ENCODE data around the gene MTCH1. TPM values are rescaled to one million over a fixed set of nuclear protein-coding genes. Genes with fewer than 3 reads are reported as not detected.

Gene MTCH1
- total RNA-seq, 2 experiments from 2014 or later = 231 to 239 TPM

DNA sequence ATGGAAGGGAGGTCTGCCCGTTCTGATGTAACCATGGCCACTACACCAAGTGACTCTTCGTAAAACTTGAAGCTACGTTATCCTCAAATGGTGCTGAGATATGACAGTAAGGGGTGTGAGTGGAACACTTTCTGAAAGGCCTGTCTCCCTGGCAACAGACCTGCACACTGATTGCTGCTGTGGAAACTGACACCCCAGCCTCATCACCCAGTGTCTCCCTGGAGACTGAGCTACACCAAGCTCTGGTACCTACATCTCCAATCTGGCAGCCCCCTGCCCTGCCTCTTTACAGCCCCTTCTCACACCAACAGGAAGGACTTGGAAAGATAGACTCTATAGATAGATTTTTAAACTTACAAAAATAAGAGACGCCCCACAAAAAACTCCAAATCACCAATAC is 18.2 kb downstream of the MTCH1 start:
- ChIA-PET POLR2A (interaction anchor here (3.1 kb wide), 1 partner anchor 12 kb away, joined by 19 read pairs; the partner anchor contains the start of gene PI16), CTCF (no interaction called here)
- Histone ChIP-seq H3K4me1 (ENCODE audit: insufficient read depth, low read length) (peaks cover 25% of the 10 kb centered on the region), H3K27ac (ENCODE audit: low read depth in 1 of 2, low read length in 2 of 2) (no peak overlapping the region), H3K9me3 (ENCODE audit: control insufficient read depth in 1 of 2, insufficient read depth in 1 of 2, low read length in 2 of 2) (no peaks in the 10 kb centered on the region), H3K36me3 (ENCODE audit: insufficient read depth, low read length) (peaks cover 56% of the 10 kb centered on the region), H3K4me3 (ENCODE audit: low read length) (no peak overlapping the region), H3K27me3 (ENCODE audit: control insufficient read depth in 1 of 2, insufficient read depth in 2 of 2, low read length in 2 of 2) (no peaks in the 10 kb centered on the region)
- H3K27ac Mint-ChIP-seq = no peak overlapping the region
- DNase-seq (no peak), ATAC-seq (ENCODE audit: poor library complexity) (no peak)
- H3K27me3 Mint-ChIP-seq = no peaks in the 10 kb centered on the region
- intact Hi-C loops (cut with DNase I, micrococcal nuclease) = no loop called here
- peaks cover 75% of the 10 kb centered on the region for H3K36me3 Mint-ChIP-seq (ENCODE audit: low read depth)
- no peak overlapping the region for H3K4me3 Mint-ChIP-seq
- H3K4me1 Mint-ChIP-seq (ENCODE audit: low read depth) = peaks cover 35% of the 10 kb centered on the region
- no peaks in the 10 kb centered on the region for H3K9me3 Mint-ChIP-seq
- TF ChIP-seq, protein P1, sequence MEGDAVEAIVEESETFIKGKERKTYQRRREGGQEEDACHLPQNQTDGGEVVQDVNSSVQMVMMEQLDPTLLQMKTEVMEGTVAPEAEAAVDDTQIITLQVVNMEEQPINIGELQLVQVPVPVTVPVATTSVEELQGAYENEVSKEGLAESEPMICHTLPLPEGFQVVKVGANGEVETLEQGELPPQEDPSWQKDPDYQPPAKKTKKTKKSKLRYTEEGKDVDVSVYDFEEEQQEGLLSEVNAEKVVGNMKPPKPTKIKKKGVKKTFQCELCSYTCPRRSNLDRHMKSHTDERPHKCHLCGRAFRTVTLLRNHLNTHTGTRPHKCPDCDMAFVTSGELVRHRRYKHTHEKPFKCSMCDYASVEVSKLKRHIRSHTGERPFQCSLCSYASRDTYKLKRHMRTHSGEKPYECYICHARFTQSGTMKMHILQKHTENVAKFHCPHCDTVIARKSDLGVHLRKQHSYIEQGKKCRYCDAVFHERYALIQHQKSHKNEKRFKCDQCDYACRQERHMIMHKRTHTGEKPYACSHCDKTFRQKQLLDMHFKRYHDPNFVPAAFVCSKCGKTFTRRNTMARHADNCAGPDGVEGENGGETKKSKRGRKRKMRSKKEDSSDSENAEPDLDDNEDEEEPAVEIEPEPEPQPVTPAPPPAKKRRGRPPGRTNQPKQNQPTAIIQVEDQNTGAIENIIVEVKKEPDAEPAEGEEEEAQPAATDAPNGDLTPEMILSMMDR (IDR thresholded peaks at IDR 0.05) = no peak

DNA sequence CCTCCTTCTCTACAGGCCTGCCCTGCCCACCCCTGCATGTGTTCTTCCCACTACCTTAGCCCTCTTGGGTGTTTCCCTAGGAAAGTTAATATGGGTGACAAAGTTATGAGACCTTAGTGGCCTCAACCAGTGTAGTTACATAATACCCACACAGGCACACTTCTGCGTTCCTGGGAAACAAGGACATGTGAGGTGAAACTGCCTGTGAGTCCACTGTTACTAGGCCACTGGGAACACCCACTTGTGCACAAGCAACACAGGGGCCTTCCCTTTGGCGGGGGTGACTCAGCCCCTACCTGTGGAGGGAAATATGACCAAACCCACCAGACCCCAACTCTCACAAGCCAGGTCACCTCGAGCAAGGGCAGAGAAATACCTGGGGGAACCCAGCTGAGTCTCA is 18.7 kb downstream of the MTCH1 start:
- Mint-ChIP-seq H3K36me3 (ENCODE audit: low read depth) (peaks cover 73% of the 10 kb centered on the region), H3K4me1 (ENCODE audit: low read depth) (peaks cover 40% of the 10 kb centered on the region), H3K27me3 (no peaks in the 10 kb centered on the region), H3K27ac (peak overlapping the region; percentile 81), H3K9me3 (no peaks in the 10 kb centered on the region), H3K4me3 (no peak overlapping the region)
- Histone ChIP-seq H3K36me3 (ENCODE audit: insufficient read depth, low read length) (peaks cover 51% of the 10 kb centered on the region), H3K4me1 (ENCODE audit: insufficient read depth, low read length) (peaks cover 29% of the 10 kb centered on the region), H3K27ac (ENCODE audit: low read depth in 1 of 2, low read length in 2 of 2) (no peak overlapping the region), H3K27me3 (ENCODE audit: control insufficient read depth in 1 of 2, insufficient read depth in 2 of 2, low read length in 2 of 2) (no peaks in the 10 kb centered on the region), H3K9me3 (ENCODE audit: control insufficient read depth in 1 of 2, insufficient read depth in 1 of 2, low read length in 2 of 2) (no peaks in the 10 kb centered on the region), H3K4me3 (ENCODE audit: low read length) (no peak overlapping the region)
- TF ChIP-seq, protein P1 (IDR thresholded peaks at IDR 0.05) = no peak
- ATAC-seq (ENCODE audit: poor library complexity) (no peak), DNase-seq (no peak)
- ChIA-PET CTCF (no interaction called here), POLR2A (interaction anchor here (3.1 kb wide), 1 partner anchor 11 kb away, joined by 19 read pairs; the partner anchor contains the start of gene PI16)
- intact Hi-C loops (cut with DNase I, micrococcal nuclease) = no loop called here

DNA sequence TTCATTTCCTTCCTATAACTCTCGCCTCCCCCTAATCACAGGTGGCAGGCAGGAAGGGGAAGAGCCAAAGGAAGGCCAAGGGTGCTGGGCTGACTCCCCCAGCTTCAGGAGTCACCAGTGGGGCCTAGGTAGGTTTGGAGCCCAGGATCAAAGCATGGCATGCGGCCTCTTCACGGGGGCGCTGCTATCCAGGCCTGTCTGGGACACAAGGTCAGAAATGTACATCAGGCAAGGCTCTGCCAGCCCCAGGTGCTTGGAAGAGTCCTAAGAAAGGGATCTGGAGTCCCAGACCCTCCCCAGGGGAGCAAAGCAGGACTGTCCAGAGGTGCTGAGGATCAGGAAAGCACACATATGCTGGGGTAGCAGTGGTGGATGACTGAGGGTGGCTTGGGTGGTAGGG is 21.1 kb downstream of the MTCH1 start:
- H3K4me1 Mint-ChIP-seq (ENCODE audit: low read depth) = peaks cover 49% of the 10 kb centered on the region
- H3K9me3 Mint-ChIP-seq = no peaks in the 10 kb centered on the region
- peak overlapping the region; percentile 68 for H3K4me3 Mint-ChIP-seq
- TF ChIP-seq, protein P1 (IDR thresholded peaks at IDR 0.05) = no peak
- peak in 1 of 14 experiments; percentile 9 for DNase-seq
- H3K4me3 ChIP-seq (ENCODE audit: low read length) = no peak overlapping the region
- H3K27ac Mint-ChIP-seq = peak overlapping the region; percentile 81
- H3K27me3 Mint-ChIP-seq = no peaks in the 10 kb centered on the region
- intact Hi-C loops (cut with DNase I, micrococcal nuclease) = loop anchor here (2.0 to 5.0 kb wide), 2 partner anchors 20 to 78 kb away; partner anchors contain the start of gene C6orf89 (in 1 of the 2)
- peaks cover 33% of the 10 kb centered on the region for H3K4me1 ChIP-seq (ENCODE audit: insufficient read depth, low read length)
- H3K36me3 Mint-ChIP-seq (ENCODE audit: low read depth) = peaks cover 49% of the 10 kb centered on the region
- ATAC-seq (ENCODE audit: poor library complexity) = no peak
- no peaks in the 10 kb centered on the region for H3K9me3 ChIP-seq (ENCODE audit: control insufficient read depth in 1 of 2, insufficient read depth in 1 of 2, low read length in 2 of 2)
- POLR2A ChIA-PET = interaction anchor here (3.1 to 4.6 kb wide), 2 partner anchors 9 to 21 kb away, joined by 19 to 31 read pairs; partner anchors contain the start of genes MTCH1 and PI16
- peaks cover 28% of the 10 kb centered on the region for H3K36me3 ChIP-seq (ENCODE audit: insufficient read depth, low read length)
- H3K27me3 ChIP-seq (ENCODE audit: control insufficient read depth in 1 of 2, insufficient read depth in 2 of 2, low read length in 2 of 2) = no peaks in the 10 kb centered on the region
- CTCF ChIA-PET = interaction anchor here (1.1 kb wide), 1 partner anchor 9 kb away, joined by 3 read pairs; no protein-coding TSS in a partner anchor
- H3K27ac ChIP-seq (ENCODE audit: low read depth in 1 of 2, low read length in 2 of 2) = peak overlapping the region; percentile 10 to 33

Data from CD4-positive, alpha-beta T cell (primary cell).